Stimulated activated CD4-positive, alpha-beta T cell treated with anti-CD3 and anti-CD28 coated beads, Interleukin-4, amount 100 ng/mL, for 1 hour (primary cell): ENCODE results near the gene PTTG1.

Experiments used
- DNase-seq: peaks from one replicate; pipeline ENCODE4 v3.0.0-alpha.2; 2020

PTTG1 gene

GRCh38 chr5:160474084-160474483 lies 52.4 kb downstream of the PTTG1 start:
- no peak for DNase-seq

DNA sequence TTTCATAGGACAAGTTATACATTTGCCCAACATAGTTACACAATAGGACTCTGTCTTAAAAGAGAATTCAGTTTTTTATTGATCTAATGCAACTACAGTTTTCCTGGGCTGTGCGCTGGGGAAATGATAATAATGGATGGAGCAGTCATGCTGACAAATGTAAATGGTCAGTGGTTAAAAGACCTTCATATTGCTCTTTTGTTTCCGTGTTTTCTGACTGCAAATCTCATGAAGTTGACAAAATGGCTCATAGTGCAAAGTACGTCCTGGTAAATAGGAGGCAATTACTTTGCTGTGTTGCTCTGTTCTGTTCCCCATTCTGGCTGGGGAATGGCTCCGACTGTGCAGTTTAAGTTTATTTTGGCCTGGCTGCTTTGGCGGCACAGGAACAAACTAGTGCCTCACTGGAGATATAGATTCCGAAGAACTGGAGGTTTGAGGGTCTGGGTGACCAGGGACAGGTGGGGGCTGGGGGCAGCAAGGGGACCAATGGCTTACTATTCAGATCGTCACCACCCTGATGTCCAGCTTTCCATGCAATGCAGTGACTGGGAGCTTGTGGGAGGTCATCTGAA lies 54.3 kb downstream of the PTTG1 start:
- no peak for DNase-seq

DNA sequence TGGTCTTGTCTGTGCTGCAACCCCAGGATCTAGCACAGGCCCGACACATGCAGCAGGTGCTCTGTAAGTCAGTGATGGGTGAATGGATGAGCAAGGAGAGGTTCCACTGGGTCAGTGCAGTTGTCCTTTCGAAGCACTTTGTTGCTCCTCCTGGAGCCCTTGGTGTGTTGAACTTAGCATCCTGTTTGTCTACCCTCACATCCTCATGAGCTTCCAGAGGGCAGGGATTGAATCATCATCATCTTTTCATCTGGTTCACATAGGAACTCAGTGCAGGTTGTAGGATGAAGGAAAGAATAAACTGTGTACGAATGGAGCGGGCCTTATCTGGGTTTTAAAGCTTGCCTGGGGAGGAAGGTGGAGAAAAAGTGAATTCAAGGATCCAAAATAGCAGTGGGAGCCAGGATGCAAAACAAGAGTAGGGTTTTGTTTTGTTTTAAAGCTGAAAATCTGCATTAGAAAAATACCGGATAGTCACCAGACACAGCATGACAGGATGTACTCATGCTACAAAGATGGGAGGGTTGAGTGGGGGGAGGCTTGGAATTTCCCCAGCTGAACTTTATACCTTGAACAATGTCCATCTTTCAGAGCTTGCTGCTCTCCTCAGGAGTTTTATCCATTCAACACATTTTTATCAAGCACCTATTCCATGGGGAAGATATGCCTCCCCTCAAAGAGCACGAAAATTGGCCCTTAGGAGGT lies 55.8 kb downstream of the PTTG1 start:
- DNase-seq, result no peak

- no peak for DNase-seq
These were observed 56.5 kb downstream of the PTTG1 start for GRCh38 chr5:160478163-160478562.
